Stimulated activated CD4-positive, alpha-beta T cell treated with anti-CD3 and anti-CD28 coated beads, Interleukin-15, amount 100 ng/mL, for 24 hours (primary cell): ENCODE results near the gene CPED1.
"Not testable (repeated sequence)": the region's sequence is repeated elsewhere in the genome, so short reads cannot be mapped to it uniquely, and the experiment has no call there.

Source experiments
- DNase-seq: peaks from one replicate; pipeline ENCODE4 v3.0.0-alpha.2; 2020

Gene CPED1

GRCh38 chr7:121267612-121268011 lies 279.1 kb downstream of the CPED1 start:
- DNase-seq = no peak

GRCh38 chr7:121269798-121270197 lies 281.3 kb downstream of the CPED1 start:
- no peak for DNase-seq

- no peak for DNase-seq
These were observed 282.6 kb downstream of the CPED1 start for GRCh38 chr7:121271098-121271497.

GRCh38 chr7:121271916-121272315 lies 283.4 kb downstream of the CPED1 start:
- no peak for DNase-seq

GRCh38 chr7:121272676-121273075 lies 284.2 kb downstream of the CPED1 start:
- no peak for DNase-seq

- no peak for DNase-seq
These were observed 285.1 kb downstream of the CPED1 start for GRCh38 chr7:121273467-121274167.

GRCh38 chr7:121274467-121274866 lies 286.0 kb downstream of the CPED1 start:
- DNase-seq = no peak

GRCh38 chr7:121275204-121275603 lies 286.7 kb downstream of the CPED1 start:
- DNase-seq = no peak

- DNase-seq = no peak
These were observed 287.8 kb downstream of the CPED1 start for GRCh38 chr7:121276313-121276712.

GRCh38 chr7:121278120-121279021 lies 289.9 kb downstream of the CPED1 start:
- DNase-seq = no peak

GRCh38 chr7:121279060-121279620 lies 290.6 kb downstream of the CPED1 start:
- DNase-seq = no peak

- no peak for DNase-seq
These were observed 291.3 kb downstream of the CPED1 start for GRCh38 chr7:121279822-121280221.

GRCh38 chr7:121280656-121281055 lies 292.1 kb downstream of the CPED1 start:
- no peak for DNase-seq

GRCh38 chr7:121282129-121282528 lies 293.6 kb downstream of the CPED1 start:
- DNase-seq = no peak

- DNase-seq = no peak
These were observed 296.7 kb downstream of the CPED1 start for GRCh38 chr7:121285066-121285667.

- no peak for DNase-seq
These were observed 297.7 kb downstream of the CPED1 start for GRCh38 chr7:121286186-121286585.

- DNase-seq = no peak
These were observed 298.5 kb downstream of the CPED1 start for GRCh38 chr7:121286742-121287734.

- no peak for DNase-seq
These were observed 300.4 kb downstream of the CPED1 start for GRCh38 chr7:121288894-121289293.

- not testable (repeated sequence) for DNase-seq
These were observed 301.4 kb downstream of the CPED1 start for GRCh38 chr7:121289930-121290329.

GRCh38 chr7:121294448-121294992 lies 306.0 kb downstream of the CPED1 start:
- no peak for DNase-seq

- no peak for DNase-seq
These were observed 309.3 kb downstream of the CPED1 start for GRCh38 chr7:121297843-121298242.

- DNase-seq = no peak
These were observed 310.3 kb downstream of the CPED1 start for GRCh38 chr7:121298831-121299239.
